IMR-90 (cell line): ENCODE results near the gene SLC23A3. TPM values are rescaled to one million over a fixed set of nuclear protein-coding genes. Genes with fewer than 3 reads are reported as not detected.

ENCODE experiments used
- ATAC-seq: fragments of 200-7000 bp; cut with Tn5 transposase; 2 replicates; pipeline ENCODE4 v1.9.1; 2020; ENCODE audit warnings: low read depth, mild to moderate bottlenecking, moderate library complexity
- BruUV-seq: library from RNA; stranded (reverse); fragments of 400-500 nt; replicated peaks from 2 replicates; lab custom pipeline; 2021; lab: Mats Ljungman, UMichigan
- CTCF ChIA-PET: fragments of 300-600 bp; formaldehyde crosslinking; extraction: SDS; loops from one replicate; lab custom pipeline; 2021; ENCODE audit warnings: antibody characterized with exemption; lab: Yijun Ruan, JAX
- POLR2A ChIA-PET: fragments of 300-600 bp; sonication (Branson Sonifier 250); formaldehyde crosslinking; loops from one replicate; lab custom pipeline; 2022; ENCODE audit warnings: antibody characterized with exemption; ENCODE audit not compliant: unreplicated experiment; lab: Charles Lee
- DNase-seq: peaks from one replicate; pipeline ENCODE4 v3.0.0; 2013
- H2AFZ ChIP-seq: replicated peaks from 2 replicates; pipeline ENCODE3; 2013; ENCODE audit warnings: low read length, mild to moderate bottlenecking; ENCODE audit not compliant: poor library complexity
- H2AK5ac ChIP-seq: 2 replicates; pipeline ENCODE4 v1.6.1; 2013; ENCODE audit warnings: low read depth, low read length, inconsistent platforms
- H2AK9ac ChIP-seq: replicated peaks from 2 replicates; pipeline ENCODE3; 2013; ENCODE audit warnings: mild to moderate bottlenecking, low read depth, low read length, moderate library complexity; ENCODE audit not compliant: poor library complexity
- H2BK120ac ChIP-seq: 2 replicates; pipeline ENCODE4 v1.6.1; 2013; ENCODE audit warnings: low read depth, low read length, inconsistent platforms
- H2BK15ac ChIP-seq: 3 replicates; pipeline ENCODE4 v1.6.1; 2013; ENCODE audit warnings: low read depth, low read length, inconsistent platforms
- H2BK20ac ChIP-seq: 2 replicates; pipeline ENCODE4 v1.6.1; 2013; ENCODE audit warnings: low read depth, mild to moderate bottlenecking, inconsistent platforms, low read length, moderate library complexity
- H2BK5ac ChIP-seq: 2 replicates; pipeline ENCODE4 v1.6.1; 2013; ENCODE audit warnings: mild to moderate bottlenecking, low read depth, low read length, inconsistent platforms; ENCODE audit not compliant: poor library complexity, severe bottlenecking
- H3K14ac ChIP-seq: replicated peaks from 2 replicates; pipeline ENCODE4 v1.6.1; 2013; ENCODE audit warnings: low read depth, low read length, inconsistent platforms
- H3K18ac ChIP-seq: 2 replicates; pipeline ENCODE4 v1.6.1; 2013; ENCODE audit warnings: low read depth, low read length, control low read depth
- H3K23ac ChIP-seq: 2 replicates; pipeline ENCODE4 v1.6.1; 2013; ENCODE audit warnings: low read depth, low read length, inconsistent platforms
- H3K27ac ChIP-seq: 2 replicates; pipeline ENCODE4 v1.5.1; 2013; ENCODE audit warnings: mild to moderate bottlenecking, control low read depth, low read length; ENCODE audit not compliant: insufficient read depth
- H3K27me3 ChIP-seq: 2 replicates; pipeline ENCODE4 v1.6.1; 2013; ENCODE audit warnings: low read length; ENCODE audit not compliant: control insufficient read depth, insufficient read depth
- H3K36me3 ChIP-seq: 2 replicates; pipeline ENCODE4 v1.6.1; 2013; ENCODE audit warnings: low read length, mixed read lengths; ENCODE audit not compliant: control insufficient read depth, insufficient read depth
- H3K4ac ChIP-seq: 2 replicates; pipeline ENCODE4 v1.6.1; 2013; ENCODE audit warnings: low read depth, low read length, inconsistent platforms
- H3K4me1 ChIP-seq: 2 replicates; pipeline ENCODE4 v1.6.1; 2013; ENCODE audit warnings: low read length, mixed read lengths; ENCODE audit not compliant: control insufficient read depth, insufficient read depth
- H3K4me2 ChIP-seq: 2 replicates; pipeline ENCODE4 v1.6.1; 2013; ENCODE audit warnings: low read depth, mild to moderate bottlenecking, control low read depth, low read length, moderate library complexity
- H3K4me3 ChIP-seq: 2 replicates; pipeline ENCODE4 v1.5.1; 2013; ENCODE audit warnings: low read depth, mild to moderate bottlenecking, control low read depth, low read length, moderate library complexity; ENCODE audit not compliant: insufficient read depth
- H3K56ac ChIP-seq: 2 replicates; pipeline ENCODE4 v1.6.1; 2013; ENCODE audit warnings: low read length, inconsistent platforms; ENCODE audit not compliant: insufficient read depth; ENCODE audit errors: extremely low read depth
- H3K79me1 ChIP-seq, 2 experiments: 2 replicates each; pipeline ENCODE4 v1.6.1; 2013; ENCODE audit warnings: low read length in 2 of 2, inconsistent platforms in 1 of 2, low read depth in 1 of 2
- H3K9ac ChIP-seq: 2 replicates; pipeline ENCODE4 v1.6.1; 2013; ENCODE audit warnings: low read depth, low read length, control low read depth
- H3K9me1 ChIP-seq: 2 replicates; pipeline ENCODE4 v1.6.1; 2013; ENCODE audit warnings: low read length, inconsistent platforms; ENCODE audit not compliant: insufficient read depth
- H3K9me3 ChIP-seq: 2 replicates; pipeline ENCODE4 v1.6.1; 2013; ENCODE audit warnings: low read length; ENCODE audit not compliant: control insufficient read depth, insufficient read depth
- H4K20me1 ChIP-seq: 2 replicates; pipeline ENCODE4 v1.6.1; 2013; ENCODE audit warnings: low read length, inconsistent platforms; ENCODE audit not compliant: insufficient read depth
- H4K5ac ChIP-seq: 2 replicates; pipeline ENCODE4 v1.6.1; 2013; ENCODE audit warnings: mild to moderate bottlenecking, low read depth, low read length, control low read depth
- H4K8ac ChIP-seq, 2 experiments: 2 replicates each; pipeline ENCODE4 v1.6.1; 2013; ENCODE audit warnings: low read depth in 2 of 2, low read length in 2 of 2, control low read depth in 1 of 2, inconsistent platforms in 1 of 2
- H4K91ac ChIP-seq: 2 replicates; pipeline ENCODE4 v1.6.1; 2013; ENCODE audit warnings: low read depth, low read length, inconsistent platforms; ENCODE audit not compliant: insufficient read depth
- BHLHE40 ChIP-seq: fragments of 150-350 bp; IDR thresholded peaks from 2 replicates; pipeline ENCODE4 v1.6.1; 2016; ENCODE audit warnings: mild to moderate bottlenecking, low read depth, low read length
- CEBPB ChIP-seq: IDR thresholded peaks from 2 replicates; pipeline ENCODE4 v1.6.1; 2012; ENCODE audit warnings: low read depth, low read length, improper control_type of control experiment
- CHD1 ChIP-seq: IDR thresholded peaks from 2 replicates; pipeline ENCODE4 v1.6.1; 2012; ENCODE audit warnings: low read depth, low read length, improper control_type of control experiment
- CTCF ChIP-seq: conservative IDR thresholded peaks from 2 replicates; pipeline ENCODE4 v1.5.1; 2012; ENCODE audit warnings: mild to moderate bottlenecking, low read depth, low read length, improper control_type of control experiment
- ELK1 ChIP-seq: fragments of 150-350 bp; IDR thresholded peaks from 2 replicates; pipeline ENCODE4 v1.6.1; 2016; ENCODE audit warnings: low read depth, mild to moderate bottlenecking, low read length, moderate library complexity, borderline replicate concordance
- FOS ChIP-seq: fragments of 150-350 bp; IDR thresholded peaks from 2 replicates; pipeline ENCODE4 v1.6.1; 2016; ENCODE audit warnings: low read depth, low read length
- MAFK ChIP-seq: IDR thresholded peaks from 2 replicates; pipeline ENCODE4 v1.6.1; 2012; ENCODE audit warnings: low read depth, low read length, improper control_type of control experiment
- MAZ ChIP-seq: IDR thresholded peaks from 2 replicates; pipeline ENCODE4 v1.6.1; 2012; ENCODE audit warnings: low read depth, mild to moderate bottlenecking, low read length, improper control_type of control experiment, moderate library complexity, borderline replicate concordance
- MXI1 ChIP-seq: IDR thresholded peaks from 2 replicates; pipeline ENCODE4 v1.6.1; 2012; ENCODE audit warnings: low read depth, mild to moderate bottlenecking, low read length, moderate library complexity, borderline replicate concordance
- NFE2L2 ChIP-seq: fragments of 150-350 bp; IDR thresholded peaks from 2 replicates; pipeline ENCODE4 v1.6.1; 2016; ENCODE audit warnings: low read depth, mild to moderate bottlenecking, low read length
- POLR2A ChIP-seq: IDR thresholded peaks from 2 replicates; pipeline ENCODE4 v1.6.1; 2012; ENCODE audit warnings: mild to moderate bottlenecking, low read depth, low read length
- RAD21 ChIP-seq: IDR thresholded peaks from 2 replicates; pipeline ENCODE4 v1.6.1; 2012; ENCODE audit warnings: low read length, improper control_type of control experiment
- RCOR1 ChIP-seq: IDR thresholded peaks from 2 replicates; pipeline ENCODE4 v1.6.1; 2012; ENCODE audit warnings: mild to moderate bottlenecking, low read length, improper control_type of control experiment; ENCODE audit not compliant: insufficient replicate concordance
- RFX5 ChIP-seq: IDR thresholded peaks from 2 replicates; pipeline ENCODE4 v1.8.0; 2012; ENCODE audit warnings: low read depth, mild to moderate bottlenecking, low read length, moderate library complexity
- SMC3 ChIP-seq: fragments of 150-350 bp; IDR thresholded peaks from 2 replicates; pipeline ENCODE4 v1.6.1; 2016; ENCODE audit warnings: low read depth, mild to moderate bottlenecking, antibody characterized with exemption, low read length, moderate library complexity
- USF2 ChIP-seq: fragments of 150-350 bp; IDR thresholded peaks from 2 replicates; pipeline ENCODE4 v1.6.1; 2017; ENCODE audit warnings: mild to moderate bottlenecking, antibody characterized with exemption, low read length, low read depth
- WGBS, 2 experiments: methylation state at CpG; one replicate each; pipeline versions ENCODE4 v1.1.5 to v1.1.7; 2013; ENCODE audit warnings: missing lambda C conversion rate in 2 of 2; ENCODE audit not compliant: insufficient read length in 1 of 2; ENCODE audit errors: extremely low coverage in 2 of 2; 5-methylcytosine and 5-hydroxymethylcytosine counted together
- dilution Hi-C: fragments of 300-500 bp; cut with HindIII; formaldehyde crosslinking; loops from one replicate; pipeline ENCODE4 v1.14.3; 2018; ENCODE audit warnings: low sequenced_read_pairs; ENCODE audit not compliant: unreplicated experiment
- in situ Hi-C: fragments of 300-500 bp; cut with MboI; formaldehyde crosslinking; loops from 3 replicates; pipeline ENCODE4 v1.14.3; 2019; ENCODE audit warnings: low sequenced_read_pairs, inconsistent platforms, mixed read lengths
- intact Hi-C: fragments of 100-400 bp; cut with micrococcal nuclease; formaldehyde crosslinking; loops from 2 replicates; pipeline ENCODE4 v1.10.0; 2022
- polyA plus RNA-seq, 3 experiments: library from polyadenylated mRNA; depleted of rRNA; stranded (reverse); fragments of >200 nt; gene quantifications; 2 replicates each; pipeline ENCODE4 v1.2.3, GENCODE V29; 2012; ENCODE audit warnings: low replicate concordance in 1 of 3
- total RNA-seq: library from RNA; depleted of rRNA; stranded (reverse); fragments of >200 nt; gene quantifications from 2 replicates; pipeline ENCODE4 v1.2.3, GENCODE V29; 2012

Gene SLC23A3
- total and polyA plus RNA-seq, 2 of the 4 experiments (the other 2 are of a cell fraction) = 0.18 to 0.65 TPM

GRCh38 chr2:219140722-219141121 lies 29.1 kb downstream of the SLC23A3 start:
- H2BK5ac ChIP-seq = no peak overlapping the region
- DNase-seq (no peak), ATAC-seq (no peak)
- H3K14ac ChIP-seq = no peak overlapping the region
- ChIA-PET POLR2A (no interaction called here), CTCF (interaction anchor here (0.6 kb wide), 1 partner anchor 77 kb away, joined by 3 read pairs; no protein-coding TSS in a partner anchor)
- no peak overlapping the region for H3K56ac ChIP-seq
- peaks cover 5% of the 10 kb centered on the region for H3K4me1 ChIP-seq
- BruUV-seq = no TSS peak
- H3K9me3 ChIP-seq = no peaks in the 10 kb centered on the region
- H3K4ac ChIP-seq = no peak overlapping the region
- H2BK120ac ChIP-seq = no peak overlapping the region
- H4K20me1 ChIP-seq = no peaks in the 10 kb centered on the region
- H3K18ac ChIP-seq = no peak overlapping the region
- H3K27me3 ChIP-seq = no peaks in the 10 kb centered on the region
- H3K23ac ChIP-seq = no peak overlapping the region
- peaks cover 5% of the 10 kb centered on the region for H3K36me3 ChIP-seq
- H2AK5ac ChIP-seq = no peak overlapping the region
- no peak overlapping the region for H2AK9ac ChIP-seq
- no CpG with 5 or more reads among the region's 3 CpGs for WGBS, 2 experiments
- H3K9ac ChIP-seq = no peak overlapping the region
- H3K79me1 ChIP-seq = no peaks in the 10 kb centered on the region; a peak in 1 of 4 replicates
- no peak overlapping the region for H3K4me3 ChIP-seq
- TF ChIP-seq CTCF = no peak
- TF ChIP-seq POLR2A = no peak
- no peak for TF ChIP-seq BHLHE40
- TF ChIP-seq CEBPB = no peak
- TF ChIP-seq ELK1 = no peak
- TF ChIP-seq RAD21 = no peak
- no peak for TF ChIP-seq SMC3
- TF ChIP-seq FOS = no peak
- no peak for TF ChIP-seq RFX5
- TF ChIP-seq MXI1 = no peak
- no peak for TF ChIP-seq MAFK
- TF ChIP-seq CHD1 = no peak
- TF ChIP-seq RCOR1 = no peak
- TF ChIP-seq MAZ = no peak
- no peak for TF ChIP-seq USF2
- TF ChIP-seq NFE2L2 = no peak
- H2BK20ac ChIP-seq = no peak overlapping the region
- intact Hi-C loops = no loop called here
- no peak overlapping the region for H4K5ac ChIP-seq
- no peak overlapping the region for H2BK15ac ChIP-seq
- no peak overlapping the region for H3K4me2 ChIP-seq
- no peak overlapping the region for H4K8ac ChIP-seq
- no peak overlapping the region for H4K91ac ChIP-seq
- peaks cover 3% of the 10 kb centered on the region; the same call in 1 of the 2 replicates for H3K9me1 ChIP-seq
- H2AFZ ChIP-seq = no peak overlapping the region
- no peak overlapping the region for H3K27ac ChIP-seq
- in situ Hi-C loops = no loop called here
- dilution Hi-C loops = no loop called here
